ENCODE results near the gene RAB28.

The RAB28 gene

GRCh38 chr4:13504374-13504773 lies 20.2 kb upstream of the RAB28 start:
- no peak for DNase-seq

DNA sequence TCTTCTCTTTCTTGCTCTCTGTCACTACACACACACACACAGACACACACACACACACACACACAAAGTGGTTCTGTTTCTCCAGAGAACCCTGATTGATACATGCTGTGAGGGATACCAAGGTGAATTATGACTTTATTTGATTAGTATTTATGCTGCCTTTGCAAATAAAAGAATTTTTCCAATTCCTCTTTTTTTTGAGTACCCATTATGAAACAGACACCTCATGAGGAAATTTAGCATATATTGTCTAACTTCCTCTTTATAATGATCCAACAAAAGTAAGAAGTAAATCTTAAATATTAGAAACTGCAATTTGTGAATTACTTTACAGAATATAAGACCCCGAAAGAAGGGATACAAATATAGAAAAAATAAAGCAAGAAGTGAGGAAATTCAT lies 14.3 kb upstream of the RAB28 start:
- no peak for DNase-seq

DNA sequence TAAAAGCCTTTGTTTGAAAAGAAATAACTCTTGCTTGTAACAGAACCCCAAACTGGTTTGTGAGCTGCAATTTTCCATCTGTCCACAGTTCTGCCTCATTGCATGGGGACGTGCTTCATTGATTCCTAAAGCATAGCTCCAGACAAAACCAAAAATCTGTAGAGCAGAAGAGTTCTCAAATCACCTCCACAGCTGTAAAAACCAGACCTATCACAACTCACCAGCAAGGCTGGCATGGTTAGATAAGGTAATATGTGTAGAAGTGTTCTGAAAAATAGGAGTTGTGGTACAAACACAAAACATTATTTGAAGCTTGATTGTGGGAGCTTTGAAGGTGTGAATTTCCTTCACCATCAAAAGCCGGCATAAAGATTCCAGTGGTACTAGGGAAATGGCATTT lies 12.5 kb upstream of the RAB28 start:
- DNase-seq: no peak

DNA sequence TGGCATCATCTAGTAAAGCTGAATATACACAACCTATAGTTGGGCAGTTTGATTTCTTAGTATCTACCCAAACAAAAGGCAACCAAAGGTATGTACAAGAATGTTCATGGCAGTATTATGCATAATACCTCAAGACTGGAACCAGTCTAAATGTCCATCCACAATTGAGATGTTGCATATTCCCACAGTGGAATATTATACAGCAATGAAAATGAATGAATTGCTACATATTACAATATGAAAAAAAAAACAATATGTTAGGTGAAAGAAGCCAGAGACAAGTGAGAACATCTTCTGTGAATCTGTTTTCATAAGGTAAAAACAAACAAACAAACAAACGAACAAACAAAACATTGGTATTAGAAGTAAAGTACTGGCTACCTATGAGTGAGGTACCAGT lies 11.6 kb upstream of the RAB28 start:
- no peak for DNase-seq

- DNase-seq: no peak
These were observed 9.7 kb upstream of the RAB28 start for GRCh38 chr4:13493793-13494192.

- DNase-seq: no peak
These were observed 8.6 kb upstream of the RAB28 start for GRCh38 chr4:13492747-13493146.

DNA sequence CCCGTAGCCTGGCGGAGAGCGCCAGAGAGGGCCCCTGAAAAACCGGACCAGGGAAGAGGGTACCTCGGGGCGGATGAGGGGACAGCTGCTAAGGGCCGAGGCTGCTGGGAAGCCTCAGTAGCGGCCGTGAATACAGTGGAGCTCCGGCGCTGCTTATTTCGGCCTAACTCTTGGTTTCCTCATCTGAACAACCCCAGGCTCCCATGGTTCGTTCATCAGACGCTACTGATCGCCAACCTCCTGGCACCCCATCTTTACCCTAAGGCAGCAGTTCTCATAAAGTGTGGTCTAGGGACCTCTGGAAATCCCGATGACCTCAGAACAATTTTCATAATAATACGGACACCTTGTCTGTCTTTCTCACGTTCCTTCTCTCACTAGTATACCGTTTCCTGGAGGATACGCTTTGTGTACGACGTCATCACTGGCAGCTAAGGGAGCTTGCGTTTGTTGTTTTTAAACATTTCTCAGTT lies 645 bp upstream of the RAB28 start:
- peak; percentile 32 for DNase-seq

DNA sequence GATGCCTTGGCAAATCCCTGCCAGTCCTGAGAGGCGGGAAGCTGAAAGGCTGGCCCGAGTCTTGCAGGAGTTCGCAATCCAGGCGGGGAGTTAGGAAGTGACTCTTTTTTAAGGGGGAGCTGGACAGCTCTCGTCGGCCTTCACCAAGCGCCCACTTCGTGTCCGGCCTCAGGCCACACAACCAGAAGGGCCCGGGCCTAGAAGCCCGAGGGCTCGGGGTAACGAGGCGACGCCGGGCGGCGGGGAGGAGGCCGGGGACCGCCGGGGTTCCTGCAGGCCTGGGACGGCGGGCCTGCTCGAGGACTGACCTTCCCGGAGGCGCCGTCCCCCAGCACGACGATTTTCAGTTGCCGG lies 395 bp downstream of the RAB28 start:
- DNase-seq: peak; percentile 21

- no peak for DNase-seq
These were observed 888 bp downstream of the RAB28 start for GRCh38 chr4:13483136-13483767.

DNA sequence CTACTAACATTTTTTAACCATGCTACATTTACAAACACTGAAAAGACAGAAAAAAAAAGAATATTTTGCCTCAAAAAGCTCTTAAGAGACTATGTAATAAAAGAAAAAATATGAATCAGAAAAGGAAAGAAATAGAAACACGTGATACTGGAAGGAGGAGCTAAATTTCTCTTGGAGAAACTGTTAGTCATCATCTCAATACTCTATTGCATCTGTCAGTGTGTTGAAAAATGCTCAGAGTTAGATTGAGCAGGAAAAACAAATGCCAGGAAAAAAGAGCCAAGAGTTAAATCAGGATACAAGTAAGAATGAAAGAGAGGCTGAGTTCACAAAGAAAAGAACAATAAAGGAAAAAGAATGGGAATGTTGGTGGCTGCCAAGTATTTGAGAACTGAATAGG lies 2.6 kb downstream of the RAB28 start:
- no peak for DNase-seq

- no peak for DNase-seq
These were observed 5.4 kb downstream of the RAB28 start for GRCh38 chr4:13478707-13479106.

DNA sequence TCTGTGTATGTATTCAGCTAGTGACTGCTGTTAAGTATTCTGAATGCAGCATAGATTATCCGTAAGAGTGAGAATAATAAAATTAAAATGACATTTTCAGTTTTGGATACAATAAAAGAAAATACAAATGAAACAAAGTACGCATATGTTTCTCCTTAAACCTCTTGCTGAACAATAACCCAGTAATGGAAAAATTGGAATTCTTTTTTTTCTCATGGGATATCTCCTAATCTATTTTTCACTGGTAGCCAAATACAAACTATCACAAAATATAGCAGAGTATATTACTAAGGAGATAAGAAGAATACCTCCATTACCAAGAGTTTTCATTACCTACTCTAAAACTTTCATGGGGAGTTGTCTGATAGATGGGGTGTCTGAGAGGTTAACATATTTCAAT lies 6.0 kb downstream of the RAB28 start:
- DNase-seq: no peak

- peak; percentile 46 for DNase-seq
These were observed 7.2 kb downstream of the RAB28 start for GRCh38 chr4:13476915-13477314.

GRCh38 chr4:13476152-13476551 lies 8.0 kb downstream of the RAB28 start:
- DNase-seq: no peak

DNA sequence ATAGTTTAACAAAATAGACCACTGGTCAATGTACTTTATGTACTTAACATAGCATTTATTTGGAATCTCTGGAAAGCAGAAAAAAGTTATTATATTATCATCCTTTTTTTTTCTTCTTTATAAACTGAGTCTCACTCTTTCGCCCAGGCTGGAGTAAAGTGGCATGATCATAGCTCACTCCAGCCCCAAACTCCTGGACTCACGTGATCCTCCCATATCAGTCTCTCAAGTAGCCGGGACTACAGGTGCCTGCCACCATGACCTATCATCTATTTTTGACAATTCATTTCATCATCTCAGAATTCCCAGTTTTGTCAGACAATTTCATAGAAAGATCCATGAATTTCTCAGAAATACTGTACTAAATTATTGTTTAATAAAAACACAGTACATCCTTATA lies 12.7 kb downstream of the RAB28 start:
- no peak for DNase-seq

GRCh38 chr4:13470379-13470778 lies 13.8 kb downstream of the RAB28 start:
- no peak for DNase-seq

GRCh38 chr4:13464973-13465372 lies 19.2 kb downstream of the RAB28 start:
- DNase-seq: no peak

- DNase-seq: no peak
These were observed 19.6 kb downstream of the RAB28 start for GRCh38 chr4:13464543-13464942.

- no peak for DNase-seq
These were observed 22.8 kb downstream of the RAB28 start for GRCh38 chr4:13461191-13461905.

DNA sequence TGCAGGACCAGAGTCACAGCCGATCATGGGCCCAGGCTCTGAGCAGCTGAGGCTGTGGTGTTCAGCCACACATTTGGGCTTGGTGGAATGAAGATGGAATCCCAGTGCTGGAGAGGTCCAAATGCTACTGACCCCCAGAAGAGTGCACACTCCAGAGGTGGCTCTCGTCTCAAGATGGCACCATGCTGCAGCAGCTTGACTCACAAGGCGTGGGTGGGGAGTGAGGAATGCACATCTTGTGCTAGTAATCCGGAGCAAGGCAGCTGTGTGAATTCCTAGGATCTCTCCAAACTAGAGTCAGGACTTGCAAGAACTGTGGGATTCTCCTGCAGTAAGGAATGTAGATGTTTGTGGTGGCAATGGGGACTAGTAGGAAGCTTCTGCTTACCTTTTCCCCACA lies 28.7 kb downstream of the RAB28 start:
- DNase-seq: no peak

- DNase-seq: no peak
These were observed 29.4 kb downstream of the RAB28 start for GRCh38 chr4:13454786-13455185.

- no peak for DNase-seq
These were observed 31.1 kb downstream of the RAB28 start for GRCh38 chr4:13452927-13453579.

- DNase-seq: no peak
These were observed 34.5 kb downstream of the RAB28 start for GRCh38 chr4:13449590-13449989.
